ENCODE data around the gene GCNT1. TPM values are rescaled to one million over a fixed set of nuclear protein-coding genes. Genes with fewer than 3 reads are reported as not detected.
"Not testable (repeated sequence)": the region's sequence is repeated elsewhere in the genome, so short reads cannot be mapped to it uniquely, and the experiment has no call there.

GCNT1 gene
- total and polyA plus RNA-seq, 7 donors, result 0.11 to 2.6 (median 1.1) TPM

GRCh38 chr9:76521244-76521681 lies 62.3 kb downstream of the GCNT1 start:
- H3K27ac ChIP-seq, result no peak overlapping the region
- 78 to 82% (median 78%) methylated on average over 6 of the region's 6 CpGs for WGBS, 3 donors
- intact Hi-C loops (cut with DNase I), result no loop called here
- no peaks in the 10 kb centered on the region for H3K27me3 ChIP-seq (ENCODE audit: insufficient read depth in 3 of 3, low read length in 2 of 3)
- H3K4me3 ChIP-seq, result no peak overlapping the region
- no peaks in the 10 kb centered on the region for H3K9me3 ChIP-seq
- H3K36me3 ChIP-seq (ENCODE audit: insufficient read depth in 1 of 2, low read depth in 1 of 2), result no peaks in the 10 kb centered on the region
- TF ChIP-seq CTCF (IDR thresholded peaks at IDR 0.05), result no peak
- ATAC-seq (no peak), DNase-seq (no peak)
- no peaks in the 10 kb centered on the region for H3K4me1 ChIP-seq

DNA sequence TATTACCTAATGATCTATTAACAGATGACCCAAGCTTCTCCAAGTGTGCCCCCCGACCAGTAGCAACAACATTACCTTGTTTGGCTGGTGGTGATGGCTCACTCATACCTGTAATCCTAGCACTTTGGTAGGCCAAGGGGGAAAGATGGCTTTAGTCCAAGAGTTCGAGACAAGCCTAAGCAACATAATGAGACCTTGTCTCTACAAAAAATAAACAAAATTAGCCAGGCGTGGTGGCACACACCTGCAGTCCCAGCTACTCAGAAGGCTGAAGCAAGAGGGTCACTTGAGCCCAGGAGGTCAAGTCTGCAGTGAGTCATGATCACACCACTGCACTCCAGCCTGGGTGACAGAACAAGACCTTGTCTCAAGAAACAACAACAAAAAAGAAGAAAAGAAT lies 62.9 kb downstream of the GCNT1 start:
- intact Hi-C loops (cut with DNase I), result no loop called here
- no peak for ATAC-seq
- WGBS, 3 donors, result 84 to 88% (median 85%) methylated on average over 3 of the region's 3 CpGs

DNA sequence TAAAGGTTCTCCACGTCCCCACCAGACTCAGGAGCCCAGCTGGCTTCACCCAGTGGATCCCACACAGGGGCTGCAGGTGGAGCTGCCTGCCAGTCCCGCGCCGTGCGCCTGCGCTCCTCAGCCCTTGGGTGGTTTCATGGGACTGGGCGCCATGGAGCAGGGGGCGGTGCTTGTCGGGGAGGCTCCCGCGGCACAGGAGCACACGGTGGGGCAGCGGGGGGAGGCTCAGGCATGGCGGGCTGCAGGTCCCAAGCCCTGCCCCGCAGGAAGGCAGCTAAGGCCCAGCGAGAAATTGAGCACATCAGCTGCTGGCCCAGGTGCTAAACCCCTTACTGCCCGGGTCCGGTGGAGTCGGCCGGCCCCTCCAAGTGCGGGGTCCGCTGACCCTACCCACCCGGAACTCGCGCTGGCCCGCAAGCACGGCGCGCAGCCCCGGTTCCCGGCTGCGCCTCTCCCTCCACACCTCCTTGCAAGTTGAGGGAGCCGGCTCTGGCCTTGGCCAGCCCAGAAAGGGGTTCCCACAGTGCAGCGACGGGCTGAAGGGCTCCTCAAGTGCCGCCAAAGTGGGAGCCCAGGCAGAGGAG lies 64.7 kb downstream of the GCNT1 start:
- ATAC-seq; H3K9me3 ChIP-seq; DNase-seq; H3K27ac ChIP-seq; intact Hi-C loops (cut with DNase I); H3K27me3 ChIP-seq (ENCODE audit: insufficient read depth in 3 of 3, low read length in 2 of 3); H3K36me3 ChIP-seq (ENCODE audit: insufficient read depth in 1 of 2, low read depth in 1 of 2); H3K4me3 ChIP-seq; H3K4me1 ChIP-seq: not testable (repeated sequence)
- WGBS, 3 donors, result 91 to 96% (median 92%) methylated on average over 30 to 36 of the region's 36 CpGs

More for the DNA sequence above, 62.9 kb downstream of the GCNT1 start:
- Histone ChIP-seq H3K9me3 (no peaks in the 10 kb centered on the region), H3K4me3 (no peak overlapping the region), H3K27ac (no peak overlapping the region), H3K27me3 (ENCODE audit: insufficient read depth in 3 of 3, low read length in 2 of 3) (no peaks in the 10 kb centered on the region), H3K36me3 (ENCODE audit: insufficient read depth in 1 of 2, low read depth in 1 of 2) (no peaks in the 10 kb centered on the region), H3K4me1 (no peaks in the 10 kb centered on the region)
- DNase-seq, result no peak
- no peak for TF ChIP-seq CTCF (IDR thresholded peaks at IDR 0.05)

DNA sequence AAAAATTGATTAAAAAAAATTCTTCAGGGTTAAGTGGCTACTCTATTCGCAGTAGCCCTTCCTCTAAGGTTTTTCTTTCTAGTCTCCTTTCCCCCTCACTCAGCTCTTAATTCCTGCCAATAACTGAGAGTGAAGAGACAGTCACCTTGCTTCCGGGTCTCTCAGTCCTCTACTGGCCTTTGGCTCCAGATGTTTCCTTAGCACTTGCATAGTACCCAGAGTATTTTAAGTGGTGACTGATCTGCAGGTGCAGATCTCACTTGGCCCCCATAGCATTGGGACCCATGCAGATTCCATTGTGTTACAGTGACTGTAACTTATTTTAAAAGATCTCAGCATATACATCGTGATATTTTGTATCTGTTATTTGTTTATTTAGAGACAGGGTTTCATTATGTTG lies 66.2 kb downstream of the GCNT1 start:
- DNase-seq (no peak), ATAC-seq (no peak)
- H3K4me1 ChIP-seq, result no peaks in the 10 kb centered on the region
- H3K27ac ChIP-seq, result no peak overlapping the region
- intact Hi-C loops (cut with DNase I), result no loop called here
- no peaks in the 10 kb centered on the region for H3K27me3 ChIP-seq (ENCODE audit: insufficient read depth in 3 of 3, low read length in 2 of 3)
- TF ChIP-seq CTCF (IDR thresholded peaks at IDR 0.05), result no peak
- no peaks in the 10 kb centered on the region for H3K36me3 ChIP-seq (ENCODE audit: insufficient read depth in 1 of 2, low read depth in 1 of 2)
- no peaks in the 10 kb centered on the region for H3K9me3 ChIP-seq
- WGBS, 3 donors, result 69 to 91% (median 75%) methylated on average over 3 of the region's 3 CpGs
- no peak overlapping the region for H3K4me3 ChIP-seq

DNA sequence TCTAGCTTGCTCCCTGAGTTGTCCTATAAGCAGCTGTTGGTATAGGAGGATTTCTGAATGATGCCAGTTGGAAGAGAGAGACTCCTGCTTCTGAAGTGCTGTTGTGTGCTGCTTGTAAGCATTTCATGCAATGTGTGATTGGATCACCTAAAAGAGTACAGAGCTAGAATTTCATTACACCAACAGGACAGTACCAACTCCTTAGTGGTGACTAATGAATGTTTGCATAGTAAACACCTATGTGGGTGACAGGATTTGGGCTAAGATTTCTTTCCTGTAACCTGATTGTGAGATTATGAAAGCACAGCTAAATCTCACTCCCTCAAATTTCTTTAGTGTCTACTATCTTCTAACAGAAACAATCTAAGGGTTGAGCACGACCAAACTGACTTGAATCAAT lies 67.0 kb downstream of the GCNT1 start:
- WGBS, 3 donors, result 67 to 72% (median 69%) methylated on average over 1 of the region's 1 CpG
- no peak for ATAC-seq
- TF ChIP-seq CTCF (IDR thresholded peaks at IDR 0.05), result no peak
- H3K27ac ChIP-seq, result no peak overlapping the region
- H3K9me3 ChIP-seq, result no peaks in the 10 kb centered on the region
- DNase-seq, result no peak
- no peaks in the 10 kb centered on the region for H3K36me3 ChIP-seq (ENCODE audit: insufficient read depth in 1 of 2, low read depth in 1 of 2)
- intact Hi-C loops (cut with DNase I), result no loop called here
- no peaks in the 10 kb centered on the region for H3K4me1 ChIP-seq
- H3K4me3 ChIP-seq, result no peak overlapping the region
- H3K27me3 ChIP-seq (ENCODE audit: insufficient read depth in 3 of 3, low read length in 2 of 3), result no peaks in the 10 kb centered on the region
